Amygdala (tissue), 56 donors: ENCODE data around the gene KIF3B.
"Not testable (repeated sequence)": the region's sequence is repeated elsewhere in the genome, so short reads cannot be mapped to it uniquely, and the experiment has no call there.

Experiments used
- DNase-seq, 56 donors: peaks; one replicate each; lab custom pipeline; 2025; lab: John Stamatoyannopoulos, UW

Gene KIF3B

DNA sequence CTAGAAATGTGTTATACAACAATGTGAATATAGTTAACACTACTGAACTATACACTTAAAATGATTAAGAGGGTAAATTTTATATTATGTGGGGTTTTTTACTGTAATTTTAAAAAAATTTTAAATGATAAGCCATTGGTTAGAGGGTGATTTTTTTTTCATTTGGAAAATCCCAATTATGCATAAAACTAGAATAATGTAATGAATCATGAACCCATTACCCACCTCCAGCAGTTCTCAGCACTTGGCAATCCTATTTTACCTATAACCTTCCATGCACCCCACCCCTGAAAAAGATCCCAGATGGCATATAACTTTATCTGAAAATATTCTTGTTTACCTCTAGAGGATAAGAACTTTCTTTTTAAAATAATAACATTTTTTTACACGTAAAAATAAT is 13.7 kb downstream of the KIF3B start:
- no peak for DNase-seq

DNA sequence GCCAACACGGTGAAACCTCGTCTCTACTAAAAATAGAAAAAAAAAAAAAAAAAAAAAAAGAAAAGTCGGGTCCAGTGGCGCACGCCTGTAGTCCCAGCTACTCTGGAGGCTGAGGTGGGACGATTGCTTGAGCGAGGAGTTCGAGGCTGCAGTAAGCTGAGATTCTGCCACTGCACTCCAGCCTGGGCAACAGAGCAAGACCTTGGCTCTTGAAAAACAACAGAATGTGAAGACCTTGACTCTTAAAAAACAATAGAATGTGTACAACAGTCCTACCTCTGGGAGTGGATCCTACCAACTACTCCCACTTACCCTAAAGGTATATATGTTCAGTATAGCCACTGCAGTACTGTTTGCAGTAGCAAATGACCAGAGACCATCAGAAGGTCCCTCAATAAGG is 15.1 kb downstream of the KIF3B start:
- DNase-seq: no peak

DNA sequence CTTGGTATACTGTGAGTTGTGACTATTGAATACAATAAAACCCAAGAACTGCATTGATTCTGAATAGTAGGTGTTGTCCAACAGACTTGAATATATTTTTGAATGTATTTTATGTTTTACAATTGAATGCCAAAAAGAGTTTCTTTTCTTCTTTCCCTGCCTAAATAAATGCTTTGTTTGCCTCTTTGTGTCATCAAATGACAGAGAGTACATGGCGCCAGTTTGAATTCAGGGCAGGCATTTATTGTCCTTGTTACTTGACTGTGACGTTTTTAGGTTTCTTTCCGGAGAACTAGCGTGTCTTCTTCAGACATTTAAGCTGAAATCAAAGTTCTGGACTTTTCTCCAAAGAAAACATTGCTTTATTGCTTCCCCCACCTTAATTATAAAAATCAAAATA is 16.6 kb downstream of the KIF3B start:
- no peak for DNase-seq

DNA sequence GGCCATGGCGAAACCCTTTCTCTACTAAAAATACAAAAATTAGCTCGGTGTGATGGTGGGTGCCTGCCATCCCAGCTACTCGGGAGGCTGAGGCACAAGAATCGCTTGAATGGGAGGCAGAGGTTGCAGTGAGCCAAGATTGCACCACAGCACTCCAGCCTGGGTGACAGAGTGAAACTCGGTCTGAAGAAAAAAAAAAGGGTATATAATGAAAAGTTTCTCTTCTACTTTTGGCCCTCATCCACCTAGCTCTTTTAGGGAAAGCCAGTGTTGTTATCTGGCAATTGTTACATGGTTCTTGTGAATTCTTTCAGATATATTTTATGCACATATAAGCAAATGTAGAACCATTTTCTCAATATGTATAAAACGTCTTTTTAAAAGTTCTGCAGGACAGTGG is 19.0 kb downstream of the KIF3B start:
- no peak for DNase-seq

GRCh38 chr20:32296819-32297420 is 19.5 kb downstream of the KIF3B start:
- DNase-seq: no peak

DNA sequence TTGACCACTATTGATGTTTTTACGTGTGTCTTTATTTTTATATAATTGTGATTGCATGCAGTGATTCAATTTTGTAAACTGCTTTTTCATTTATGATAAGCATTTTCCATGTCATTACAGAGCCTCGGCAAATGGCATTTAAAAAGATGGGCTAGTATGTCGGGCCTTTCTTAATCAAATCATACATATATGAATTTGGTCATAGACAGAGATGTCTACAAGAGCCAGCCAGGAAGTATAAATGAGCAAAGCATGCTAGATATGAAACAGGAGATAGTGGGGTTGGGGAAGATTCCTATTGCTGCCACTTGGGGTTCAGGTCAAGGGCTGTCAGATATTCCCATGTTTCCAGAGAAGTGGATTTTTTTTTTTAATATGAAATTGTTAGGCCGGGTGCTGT is 20.0 kb downstream of the KIF3B start:
- DNase-seq: no peak

GRCh38 chr20:32300647-32301046 is 23.2 kb downstream of the KIF3B start:
- DNase-seq: no peak

GRCh38 chr20:32301719-32302506 is 24.5 kb downstream of the KIF3B start:
- no peak for DNase-seq

GRCh38 chr20:32302507-32302872 is 25.0 kb downstream of the KIF3B start:
- DNase-seq: no peak

GRCh38 chr20:32304131-32304746 is 26.8 kb downstream of the KIF3B start:
- DNase-seq: no peak

GRCh38 chr20:32312718-32313424 is 35.4 kb downstream of the KIF3B start:
- no peak for DNase-seq

- no peak for DNase-seq
Observed at GRCh38 chr20:32314768-32315167, 37.3 kb downstream of the KIF3B start.

GRCh38 chr20:32315399-32315798 is 37.9 kb downstream of the KIF3B start:
- DNase-seq: no peak

GRCh38 chr20:32315891-32316290 is 38.4 kb downstream of the KIF3B start:
- no peak for DNase-seq

GRCh38 chr20:32316667-32317066 is 39.2 kb downstream of the KIF3B start:
- DNase-seq: no peak

DNA sequence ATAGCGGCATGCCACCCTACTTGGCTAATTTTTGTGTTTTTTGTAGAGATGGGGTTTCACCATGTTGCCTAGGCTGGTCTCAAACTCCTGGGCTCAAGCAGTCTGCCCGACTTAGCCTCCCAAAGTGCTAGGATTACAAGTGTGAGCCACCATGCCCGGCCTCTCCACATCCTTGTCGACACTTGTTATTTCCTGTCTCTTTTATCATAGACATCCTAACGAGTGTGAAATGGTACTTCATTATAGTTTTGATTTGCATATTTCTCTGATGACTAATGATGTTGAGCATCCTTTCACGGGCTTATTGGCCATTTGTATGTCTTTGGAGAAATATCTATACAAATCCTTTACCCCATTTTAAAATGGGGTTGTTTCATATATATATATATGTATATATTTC is 41.6 kb downstream of the KIF3B start:
- no peak for DNase-seq

GRCh38 chr20:32320305-32320704 is 42.9 kb downstream of the KIF3B start:
- no peak for DNase-seq

GRCh38 chr20:32321390-32321789 is 43.9 kb downstream of the KIF3B start:
- no peak for DNase-seq

DNA sequence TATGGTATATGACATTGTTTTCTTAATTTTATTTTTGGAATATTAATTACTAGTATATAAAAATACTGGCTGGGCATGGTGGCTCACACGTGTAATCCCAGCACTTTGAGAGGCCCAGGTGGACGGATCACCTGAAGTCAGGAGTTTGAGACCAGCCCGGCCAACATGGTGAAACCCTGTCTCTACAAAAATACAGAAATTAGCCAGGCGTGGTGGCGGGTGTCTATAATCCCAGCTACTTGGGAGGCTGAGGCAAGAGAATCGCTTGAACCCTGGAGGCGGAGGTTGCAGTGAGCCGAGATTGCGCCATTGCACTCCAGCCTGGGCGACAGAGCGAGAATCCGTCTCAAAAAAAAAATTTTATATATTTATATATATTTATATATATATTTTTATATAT is 44.8 kb downstream of the KIF3B start:
- not testable (repeated sequence) for DNase-seq

DNA sequence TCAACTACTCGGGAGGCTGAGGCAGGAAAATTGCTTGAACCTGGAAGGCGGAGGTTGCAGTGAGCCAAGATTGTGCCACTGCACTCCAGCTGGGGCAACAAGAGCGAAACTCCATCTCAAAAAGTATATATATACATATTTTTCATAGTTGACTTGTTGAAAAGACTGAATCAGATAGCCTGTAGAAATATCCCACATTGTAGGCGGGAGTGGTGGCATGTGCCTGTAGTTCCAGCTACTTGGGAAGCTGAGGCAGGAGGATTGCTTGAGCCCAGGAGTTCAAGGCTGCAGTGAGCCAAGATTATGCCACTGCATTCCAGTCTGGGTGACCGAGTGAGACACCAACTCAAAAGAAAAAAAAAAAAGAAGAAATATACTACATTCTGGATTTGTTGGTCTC is 46.3 kb downstream of the KIF3B start:
- not testable (repeated sequence) for DNase-seq

DNA sequence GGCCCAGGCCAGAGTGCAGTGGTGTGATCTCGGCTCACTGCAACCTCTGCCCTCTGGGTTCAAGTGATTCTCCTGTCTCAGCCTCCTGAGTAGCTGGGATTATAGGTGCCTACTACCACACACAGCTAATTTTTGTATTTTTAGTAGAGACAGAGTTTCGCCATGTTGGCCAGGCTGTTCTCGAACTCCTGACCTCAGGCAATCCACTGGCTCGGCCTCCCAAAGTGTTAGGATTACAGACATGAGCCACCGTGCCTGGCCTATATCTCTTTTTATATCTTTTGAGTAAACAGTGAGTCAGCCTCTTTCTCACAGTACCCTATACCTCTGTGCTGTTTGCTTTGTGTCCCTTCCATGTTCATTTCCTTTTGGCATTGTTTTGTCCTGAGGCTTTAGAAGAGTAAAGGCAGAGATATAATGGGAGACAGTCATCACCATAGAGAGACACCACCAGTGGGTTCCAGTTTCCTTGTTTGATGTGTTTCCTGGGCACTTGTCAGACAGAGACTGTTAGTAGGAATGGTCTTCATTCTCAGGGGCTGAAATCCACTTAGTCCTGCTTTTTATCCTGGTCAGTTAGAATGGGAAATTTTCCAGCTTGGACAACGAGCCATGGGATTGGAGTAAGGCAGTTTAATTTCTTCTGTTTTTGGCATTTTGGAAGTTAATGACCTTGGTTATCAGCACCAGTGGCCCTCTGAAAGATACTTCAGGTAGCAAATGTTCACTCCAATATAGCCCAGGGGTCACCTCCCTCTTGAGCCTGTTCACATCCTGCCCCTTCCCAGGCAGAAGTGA is 48.5 kb downstream of the KIF3B start:
- DNase-seq: no peak
